Iris pigment epithelial cell (primary cell): ENCODE results near the gene TP53I11.

ENCODE experiments used
- DNase-seq: peaks from one replicate; pipeline ENCODE4 v3.0.0-alpha.2; 2011; ENCODE audit warnings: low read depth

Gene TP53I11

DNA sequence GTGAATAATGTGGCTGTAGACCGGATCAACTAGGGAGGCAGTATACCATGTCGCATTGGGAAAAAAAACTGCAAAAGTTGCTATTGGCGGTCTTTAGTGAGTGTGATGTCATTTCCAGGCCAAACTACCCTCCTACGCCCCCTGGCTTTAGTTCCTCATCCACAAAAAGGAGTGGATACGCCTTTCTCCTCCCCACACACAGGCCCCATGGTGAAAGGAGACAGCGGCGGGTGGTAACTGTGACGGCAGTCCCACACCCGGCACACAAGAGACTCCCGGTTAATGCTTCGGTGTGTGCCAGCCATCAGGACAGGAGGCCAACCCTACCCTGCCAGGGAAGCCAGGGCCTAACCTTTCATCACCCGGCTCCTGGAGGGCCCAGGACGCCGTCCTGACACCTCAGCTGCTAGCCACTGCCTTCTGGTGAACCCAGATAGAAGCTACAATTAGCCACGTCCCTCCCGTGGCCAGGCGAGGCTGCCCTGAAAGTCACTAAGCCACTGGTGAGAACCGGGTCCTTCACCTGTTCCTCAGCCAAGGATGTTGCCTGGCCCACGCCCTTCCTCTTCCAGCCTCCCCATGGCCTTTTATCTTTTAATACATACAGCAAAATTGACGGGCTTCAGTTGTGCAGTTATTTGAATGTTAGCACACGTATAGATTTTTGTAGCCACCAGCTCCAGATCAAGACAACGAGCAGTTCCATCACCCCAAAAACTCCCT, 10.8 kb downstream of the TP53I11 start:
- no peak for DNase-seq

DNA sequence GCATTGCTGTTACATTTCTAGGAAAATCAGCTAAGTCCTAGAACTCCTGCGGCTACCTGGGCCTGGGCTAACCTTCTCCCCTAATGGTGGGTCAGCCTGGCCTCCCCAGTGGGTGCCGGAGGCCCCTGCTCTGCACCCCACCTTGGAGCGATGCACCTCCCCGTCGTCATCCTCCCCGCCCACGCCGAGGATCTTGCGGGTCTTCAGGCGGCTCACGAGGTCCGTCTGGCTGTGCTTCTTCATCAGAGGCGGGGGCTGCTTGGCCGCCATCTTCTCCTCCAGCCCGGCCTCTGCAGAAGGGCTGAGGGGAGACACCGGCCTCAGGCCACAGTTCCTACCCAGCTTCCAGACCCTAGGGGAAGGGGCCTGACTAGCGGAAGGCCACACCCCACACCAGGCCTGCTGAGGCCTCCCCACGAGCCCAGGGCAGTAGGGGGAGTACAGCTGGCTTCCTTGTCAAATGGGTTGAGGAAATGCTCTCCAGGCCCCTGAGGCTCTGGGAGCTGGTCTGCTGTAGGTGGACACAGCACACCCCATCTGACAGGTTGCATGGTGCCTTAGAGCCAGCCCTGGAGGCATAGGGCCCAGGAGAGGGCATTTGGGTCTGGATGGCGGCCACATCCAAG, 12.5 kb downstream of the TP53I11 start:
- no peak for DNase-seq

DNA sequence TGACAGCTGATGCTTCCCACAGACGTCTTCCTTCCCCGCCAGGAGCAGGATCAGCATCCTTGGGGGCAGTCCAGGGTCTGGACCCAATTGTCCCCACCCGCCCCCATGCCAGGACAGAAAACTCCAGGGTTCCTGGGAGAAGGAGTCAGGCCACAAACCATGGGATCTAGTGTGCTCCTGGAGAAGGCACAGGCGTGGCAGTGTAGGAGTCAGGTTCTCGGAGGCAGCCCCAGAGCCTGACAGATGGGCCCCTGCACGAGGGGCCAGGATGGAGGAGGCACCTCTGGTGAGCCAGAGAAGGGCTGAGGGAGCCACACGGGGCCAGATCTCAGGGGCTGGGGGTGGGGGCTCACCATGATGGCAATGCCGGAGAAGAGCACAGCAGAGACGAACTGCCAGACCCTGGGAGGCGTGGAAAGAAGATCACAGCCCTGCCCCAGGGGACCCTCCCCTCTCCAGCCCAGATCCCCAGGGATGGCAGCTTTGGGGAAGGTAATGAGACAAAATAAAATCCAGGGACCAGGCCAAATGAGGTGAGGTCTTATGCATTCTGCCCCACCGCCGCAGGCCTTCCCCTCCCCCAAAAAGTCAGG, 13.6 kb downstream of the TP53I11 start:
- no peak for DNase-seq

DNA sequence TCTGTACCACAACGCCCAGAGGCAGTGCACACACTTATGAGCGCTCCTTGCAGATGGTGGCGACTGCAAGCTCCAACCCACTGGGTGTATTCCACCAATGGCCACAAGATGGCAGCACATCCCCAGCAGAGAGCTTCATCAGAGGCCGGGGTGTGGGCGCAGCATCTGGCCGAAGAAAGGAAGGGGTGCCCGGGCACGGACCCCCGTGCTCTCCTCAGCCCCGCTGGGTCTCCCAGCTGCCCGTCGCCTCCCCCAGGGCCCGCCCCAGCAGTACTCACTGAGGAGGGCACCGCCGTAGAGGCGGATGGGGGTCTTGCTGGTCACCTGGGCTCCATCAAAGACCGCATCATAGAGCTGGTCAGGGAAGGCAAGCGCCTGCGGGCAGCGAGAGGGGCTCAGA, 14.2 kb downstream of the TP53I11 start:
- DNase-seq: peak; percentile 74

DNA sequence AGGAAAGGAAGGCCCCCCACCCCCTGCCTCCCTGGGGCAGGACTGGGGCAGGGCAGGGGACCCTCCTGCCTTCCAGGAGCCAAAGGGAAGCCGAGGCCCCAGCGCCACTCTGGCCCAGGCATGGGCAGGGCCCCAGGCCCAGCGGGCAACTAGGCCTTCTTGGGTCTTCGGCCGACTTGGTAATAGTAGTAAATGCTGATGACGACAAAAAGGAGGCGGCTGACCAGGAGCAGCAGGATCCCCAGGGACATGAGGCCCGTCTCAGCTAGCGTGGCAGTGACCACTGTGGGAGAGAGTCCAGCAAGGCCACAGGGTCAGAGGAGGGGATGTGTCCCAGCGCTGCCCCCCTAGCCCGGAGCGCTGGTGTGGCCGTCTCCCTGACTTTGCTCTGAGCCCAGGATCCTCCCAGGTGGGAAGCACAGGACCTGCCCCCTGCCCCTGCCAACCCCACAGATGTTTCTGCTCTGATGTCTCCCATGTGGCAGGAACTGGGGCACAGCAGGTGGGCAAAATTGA, 15.9 kb downstream of the TP53I11 start:
- DNase-seq: no peak

DNA sequence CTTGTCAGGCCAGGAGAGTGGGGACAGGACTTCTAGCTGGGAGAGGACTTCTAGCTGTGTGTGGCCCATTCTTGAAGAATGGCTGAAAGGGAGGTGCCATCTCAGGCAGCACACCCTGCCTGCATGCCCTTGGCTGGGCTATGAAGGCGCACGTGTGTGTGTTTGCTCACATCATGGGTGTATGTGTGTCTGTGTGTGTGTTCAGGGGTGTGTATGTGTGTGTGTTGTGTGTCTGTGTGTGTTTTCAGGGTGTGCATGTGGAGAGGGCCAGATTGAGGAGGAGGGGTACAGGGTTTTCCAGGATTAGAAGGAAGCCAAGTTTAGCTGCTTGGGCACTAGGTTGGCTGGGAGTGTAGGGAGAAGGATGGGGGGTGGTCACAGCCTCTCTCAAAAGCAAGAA, 16.6 kb downstream of the TP53I11 start:
- DNase-seq: no peak

DNA sequence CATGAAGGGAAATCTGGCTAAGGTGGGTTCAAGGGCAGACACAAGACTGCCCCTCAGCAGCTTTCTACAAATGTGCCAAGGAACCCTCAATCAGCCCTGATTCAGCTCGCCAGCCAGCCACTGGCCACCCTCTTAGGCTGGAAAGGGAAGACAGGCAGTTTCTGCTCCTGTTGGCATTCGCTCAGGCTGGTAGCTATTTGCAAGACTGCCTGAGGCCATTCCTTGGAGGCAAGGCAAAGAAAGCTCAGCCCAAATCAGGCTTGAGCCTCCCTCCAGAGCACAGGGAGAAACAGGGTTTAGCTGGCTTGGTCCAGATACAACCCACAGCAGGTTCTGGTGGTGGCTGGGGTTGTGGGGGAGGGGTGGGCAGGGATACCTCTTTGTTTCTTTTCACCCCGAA, 19.2 kb downstream of the TP53I11 start:
- DNase-seq: no peak

DNA sequence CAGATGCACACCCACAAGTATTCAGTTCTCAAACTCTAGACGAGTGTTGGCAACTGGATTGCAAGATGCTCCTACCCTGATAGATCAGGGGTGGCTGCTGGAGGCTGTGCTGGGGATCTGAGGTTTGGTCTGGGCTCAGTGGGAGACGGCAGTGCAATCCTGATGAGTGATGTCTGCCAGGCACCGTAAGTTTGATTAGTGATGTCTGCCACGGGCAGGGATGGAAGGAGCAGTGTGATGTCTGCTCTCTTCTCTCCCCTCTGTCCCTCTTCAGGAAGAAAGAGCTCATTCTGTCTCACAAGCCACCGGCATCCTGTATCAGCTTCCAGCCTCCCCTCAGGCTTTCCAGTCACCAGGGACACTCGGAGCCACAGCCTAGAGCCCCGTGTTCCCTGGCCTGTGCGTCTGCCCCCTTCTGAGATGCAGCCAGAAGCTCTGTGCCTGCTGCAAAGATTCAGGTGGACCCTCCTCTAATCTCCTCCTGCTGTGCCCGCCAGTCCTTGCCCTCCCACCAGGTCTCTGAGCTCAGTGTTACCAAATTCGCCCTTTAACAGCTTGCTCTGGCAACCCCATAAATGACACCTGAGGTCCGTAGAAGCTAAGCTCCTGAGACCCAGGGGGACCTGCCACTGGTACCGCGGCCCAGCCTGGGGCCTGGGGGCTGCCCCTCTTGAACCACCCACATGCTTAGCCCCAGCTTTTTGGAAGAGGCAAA, 19.9 kb downstream of the TP53I11 start:
- no peak for DNase-seq

DNA sequence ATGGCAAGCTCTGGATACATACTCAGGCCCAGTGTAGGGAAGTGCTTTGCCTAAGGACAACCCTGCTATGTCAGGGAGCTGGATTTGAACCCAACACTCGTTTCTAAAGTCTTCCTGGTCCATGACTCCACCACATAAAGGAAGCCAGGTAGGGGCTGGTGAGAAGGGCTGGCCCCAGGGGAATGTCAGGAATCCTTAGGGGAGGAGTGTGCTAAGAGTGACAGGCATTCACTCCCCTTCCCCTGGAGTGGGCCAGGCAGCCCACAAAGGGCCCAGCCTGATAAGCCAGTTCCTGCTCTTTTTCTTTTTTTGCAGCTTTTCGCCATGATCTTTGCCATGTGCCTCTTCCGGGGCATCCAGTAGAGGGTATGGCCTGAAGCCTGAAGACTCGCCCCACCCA, 21.9 kb downstream of the TP53I11 start:
- no peak for DNase-seq

DNA sequence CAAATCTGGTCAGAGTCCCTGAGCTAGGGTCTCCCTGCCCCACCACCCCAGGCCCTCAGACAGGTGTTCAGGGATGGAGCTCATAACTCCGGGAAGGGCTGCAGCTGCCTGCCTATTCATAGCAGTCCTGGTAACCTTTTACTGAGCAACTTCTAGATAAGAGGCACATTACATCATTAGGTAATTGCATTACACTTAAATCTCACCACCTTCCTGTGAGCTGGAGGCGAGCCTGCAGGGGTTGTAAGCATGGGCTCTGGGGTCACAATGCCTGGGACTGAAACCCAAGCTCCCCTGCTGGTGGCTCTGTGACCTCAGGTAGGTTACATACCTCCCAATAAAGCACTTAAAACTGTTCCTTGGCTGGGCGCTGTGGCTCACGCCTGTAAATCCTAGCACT, 22.5 kb downstream of the TP53I11 start:
- DNase-seq: no peak

DNA sequence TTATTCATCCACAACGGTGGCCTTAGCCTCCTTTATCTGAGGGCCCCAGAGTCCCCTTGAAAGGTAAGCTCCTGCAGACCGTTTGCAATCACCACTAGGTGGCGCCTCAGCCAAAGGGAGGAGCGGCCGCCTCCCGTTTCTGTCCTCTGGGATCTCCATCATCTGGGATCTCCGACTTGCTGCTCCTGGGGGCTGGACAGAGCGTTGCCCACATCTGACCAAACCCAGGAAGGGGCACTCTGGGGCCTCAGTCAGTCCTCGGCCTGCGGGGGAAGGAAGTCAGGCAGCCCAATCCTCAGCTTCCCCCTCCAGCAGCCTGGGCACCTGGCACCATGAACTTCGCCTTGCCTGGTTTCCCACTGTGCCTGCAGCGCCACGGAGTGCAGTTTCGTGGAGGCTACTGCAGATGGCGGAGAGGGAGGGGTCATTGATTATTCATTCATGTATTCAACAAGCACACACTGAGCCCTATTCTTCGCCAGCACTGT, 23.5 kb downstream of the TP53I11 start:
- peak; percentile 59 for DNase-seq

DNA sequence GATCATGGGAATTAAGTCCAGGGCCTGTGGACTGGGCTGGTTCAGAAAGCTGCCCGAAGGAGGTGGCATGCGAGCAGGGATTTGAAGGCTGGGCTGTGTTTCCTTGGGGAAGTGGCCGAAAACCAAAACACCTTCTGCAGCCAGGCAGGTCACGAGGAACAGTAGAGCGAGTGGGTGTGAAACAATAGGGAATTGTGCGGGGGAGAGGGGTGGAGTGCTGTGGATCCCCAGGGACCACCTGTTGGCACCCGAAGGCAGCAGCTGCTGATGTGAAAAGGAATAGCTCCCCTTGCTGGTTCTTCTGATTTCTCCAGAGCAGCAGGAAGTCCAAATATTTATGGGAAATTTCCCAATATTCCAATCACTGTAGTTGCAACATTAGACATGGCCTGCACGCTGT, 24.6 kb downstream of the TP53I11 start:
- no peak for DNase-seq

DNA sequence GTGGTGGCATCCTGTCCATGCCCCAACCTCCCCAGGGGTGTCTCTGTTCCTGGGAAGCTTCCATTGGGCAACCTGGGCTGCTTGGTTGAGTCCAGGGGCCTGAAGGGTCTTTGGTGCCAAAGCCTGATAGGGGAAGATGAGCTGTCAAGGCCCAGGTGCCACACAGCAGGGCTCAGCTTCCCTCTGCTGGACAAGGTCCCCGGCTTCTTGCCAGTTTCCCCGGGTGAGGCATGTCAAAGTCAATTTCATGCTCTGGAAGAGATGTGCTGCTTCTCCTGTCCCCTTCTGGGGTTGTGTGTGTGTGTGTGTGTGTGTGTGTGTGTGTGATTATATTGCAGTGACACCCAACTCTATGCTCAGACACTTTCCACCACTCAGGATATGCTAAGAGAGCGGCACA, 26.9 kb downstream of the TP53I11 start:
- DNase-seq: no peak

DNA sequence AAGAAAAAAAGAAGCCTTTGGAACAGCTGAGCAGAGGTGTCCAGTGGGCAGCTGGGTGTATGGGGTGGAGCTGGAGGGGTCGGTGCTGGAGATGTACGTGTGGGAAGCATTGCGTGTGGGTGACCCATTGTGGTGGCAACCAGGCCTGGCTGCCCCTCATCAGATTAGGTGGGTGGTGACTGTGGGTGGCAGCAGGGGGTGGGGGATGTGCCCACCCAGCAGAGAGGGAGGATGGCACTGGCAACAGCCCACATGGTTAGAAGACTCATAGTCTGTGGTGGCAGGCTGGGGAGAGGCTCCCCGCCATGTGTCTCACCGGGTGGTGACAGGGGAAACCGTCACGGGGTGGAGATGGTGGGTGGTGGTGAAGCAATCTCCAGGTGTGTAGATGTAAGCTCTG, 27.6 kb downstream of the TP53I11 start:
- DNase-seq: no peak

DNA sequence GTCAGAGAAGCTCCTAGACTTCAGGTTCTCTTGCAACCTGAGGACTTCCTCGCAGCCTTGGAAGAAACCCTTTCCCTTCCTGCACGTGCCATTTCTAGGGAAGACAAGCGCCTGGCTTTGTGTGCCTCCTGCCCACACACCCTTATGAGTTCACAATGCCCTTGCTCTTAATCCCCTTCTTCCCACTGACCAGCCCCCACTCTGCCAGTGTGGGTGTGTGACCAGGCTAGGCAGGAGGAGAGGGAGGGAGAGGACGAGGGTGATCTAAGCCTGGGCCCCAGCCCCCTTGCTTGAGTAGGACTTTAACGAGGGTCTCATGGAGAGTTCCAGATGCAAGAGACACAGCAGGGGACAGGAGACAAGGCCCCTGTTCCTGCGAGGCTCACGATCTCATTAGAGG, 30.2 kb downstream of the TP53I11 start:
- no peak for DNase-seq

DNA sequence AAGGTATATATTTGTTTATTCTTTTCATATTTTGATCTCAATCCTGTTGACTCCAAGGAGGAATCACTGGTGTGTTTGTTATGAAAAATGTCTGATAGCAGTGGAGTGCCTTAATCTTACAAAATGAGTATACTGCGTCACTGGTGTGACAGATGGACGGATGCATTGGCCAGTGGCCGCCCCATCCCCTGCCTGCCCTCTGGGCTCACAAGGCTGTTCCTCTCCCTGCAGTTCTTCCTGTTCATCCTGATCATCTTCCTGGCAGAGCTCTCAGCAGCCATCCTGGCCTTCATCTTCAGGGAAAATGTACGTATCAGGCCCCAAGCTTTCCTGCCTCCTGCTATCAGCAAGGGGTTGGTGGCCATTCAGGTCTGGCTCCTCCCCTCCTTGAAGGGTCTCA, 32.9 kb downstream of the TP53I11 start:
- no peak for DNase-seq

DNA sequence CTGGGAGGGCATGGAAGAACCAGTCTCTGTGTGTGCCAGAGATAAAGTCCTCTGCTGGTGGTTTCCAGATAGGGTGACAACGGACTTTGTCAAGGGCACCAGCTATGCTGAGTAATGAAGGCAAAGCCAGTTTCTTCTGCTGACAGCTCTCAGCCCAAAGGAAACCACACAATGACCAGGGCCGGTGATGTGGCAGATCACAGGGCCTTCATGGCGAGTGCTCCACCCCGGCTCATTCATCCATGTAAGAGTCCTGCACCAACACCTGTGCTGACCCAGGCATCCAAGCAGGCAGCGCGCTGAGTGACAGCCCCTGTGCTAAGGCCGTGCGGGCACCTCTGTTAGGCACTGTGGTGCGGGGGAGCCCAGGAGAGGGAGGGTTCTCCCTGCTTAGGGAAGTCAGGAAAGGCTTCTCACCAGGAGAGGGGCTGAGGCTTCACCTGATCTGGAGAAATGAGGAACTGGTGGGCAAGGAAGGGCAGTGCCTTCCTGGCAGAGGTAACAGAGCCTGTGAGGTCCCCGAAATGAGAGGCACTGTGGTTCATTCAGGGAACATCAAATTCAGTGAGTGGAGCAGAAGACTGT, 33.8 kb downstream of the TP53I11 start:
- no peak for DNase-seq

DNA sequence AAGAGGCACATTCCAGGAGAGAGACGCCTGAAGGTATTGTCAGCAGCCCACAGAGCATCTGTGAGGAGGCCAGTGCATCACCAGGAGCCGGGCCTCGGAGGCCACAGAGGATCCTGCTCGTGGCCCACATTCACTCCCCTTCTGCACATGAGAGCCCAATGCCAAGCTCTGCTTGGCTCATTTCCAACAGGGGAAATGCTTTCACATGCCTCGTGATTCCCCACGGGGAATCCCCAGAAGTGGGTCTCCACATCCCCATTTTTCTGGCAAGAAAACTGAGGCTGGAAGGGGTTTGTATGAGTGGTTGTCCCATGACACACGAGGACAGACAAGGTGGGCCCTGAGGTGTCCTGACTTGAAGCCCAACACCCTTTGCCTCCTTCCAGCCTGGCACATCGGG, 34.4 kb downstream of the TP53I11 start:
- no peak for DNase-seq

DNA sequence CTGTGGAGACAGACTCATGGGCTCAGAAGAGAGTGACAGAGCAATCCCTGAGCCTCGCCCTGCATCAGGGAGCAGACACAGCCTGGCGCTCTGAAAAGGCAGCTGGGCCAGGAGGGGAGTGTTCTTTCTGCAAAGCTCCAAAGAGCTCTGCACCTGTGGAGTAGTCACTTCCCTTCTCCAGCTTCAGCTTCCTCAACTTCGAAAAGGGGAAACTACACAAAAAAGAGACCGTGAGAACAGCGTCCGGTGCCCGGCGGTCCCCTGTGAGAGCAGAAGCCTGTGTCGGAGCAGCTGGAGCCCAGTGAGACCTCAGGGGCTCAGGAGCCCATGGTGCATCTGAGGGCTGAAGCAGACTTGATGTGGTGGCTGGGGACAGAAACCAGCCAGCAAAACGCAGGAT, 35.1 kb downstream of the TP53I11 start:
- no peak for DNase-seq

DNA sequence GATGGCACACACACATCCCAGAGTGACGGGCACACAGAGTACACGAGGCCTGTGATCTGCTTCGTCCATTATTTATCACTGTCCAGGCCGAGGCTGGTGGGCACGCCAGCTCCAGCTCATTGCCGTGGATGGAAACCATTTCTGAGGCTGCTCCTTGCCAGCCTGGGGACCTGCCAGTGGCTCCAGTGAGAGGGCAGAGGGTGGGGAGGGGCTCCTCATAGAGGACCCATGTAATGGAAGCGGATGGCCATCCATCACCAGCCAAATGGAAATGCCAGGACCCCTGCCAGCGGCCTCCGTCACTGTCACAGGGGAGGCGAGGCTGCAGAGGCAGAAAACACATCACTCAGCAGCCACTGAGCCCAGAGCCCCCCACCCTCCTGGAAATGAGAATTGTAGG, 35.7 kb downstream of the TP53I11 start:
- DNase-seq: no peak

DNA sequence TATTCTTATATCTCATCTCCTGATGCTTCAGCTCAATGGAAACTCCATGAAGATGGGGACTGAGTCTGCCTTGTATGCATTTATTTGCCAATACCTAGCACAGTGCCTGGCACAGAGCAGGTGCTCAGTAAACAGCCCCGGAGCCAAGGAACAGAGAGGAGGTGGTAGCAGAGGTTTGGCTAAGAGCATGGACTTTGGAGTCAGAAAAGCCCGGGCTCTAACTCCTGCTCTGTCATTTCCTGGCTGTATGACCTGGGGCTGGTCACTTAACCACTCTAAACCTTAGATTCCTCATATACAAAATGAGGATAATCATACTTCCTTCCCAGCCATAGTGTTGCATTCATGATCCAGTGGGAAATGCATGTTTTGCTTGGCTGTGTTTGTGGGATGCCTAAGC, 36.6 kb downstream of the TP53I11 start:
- DNase-seq: no peak

DNA sequence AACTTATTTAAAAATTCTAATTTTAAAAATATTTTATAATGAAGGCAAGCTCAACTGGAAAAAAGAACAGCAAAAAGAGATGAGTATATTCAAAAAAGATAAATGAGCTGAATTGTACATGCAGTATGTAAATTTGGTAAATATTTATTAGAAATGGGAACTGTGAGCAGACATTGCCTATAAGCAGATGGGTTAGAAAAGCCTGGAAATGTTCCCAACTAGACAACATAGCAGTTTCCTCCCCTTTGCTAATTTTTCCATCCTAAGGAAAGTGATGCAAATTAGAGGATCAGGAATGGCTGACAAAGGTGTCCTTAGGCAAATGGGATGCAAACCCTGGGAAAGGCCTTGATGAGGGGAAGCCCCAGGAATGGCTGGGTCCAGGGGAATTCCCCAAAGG, 37.2 kb downstream of the TP53I11 start:
- DNase-seq: no peak
